HG03565 (cell line): ENCODE data around the gene INPP4B.

Experiments
- ATAC-seq: cut with Tn5 transposase; IDR thresholded peaks from one replicate; pipeline ENCODE4 v1.9.1; 2021; ENCODE audit warnings: mild to moderate bottlenecking, moderate library complexity; ENCODE audit not compliant: unreplicated experiment

INPP4B gene

DNA sequence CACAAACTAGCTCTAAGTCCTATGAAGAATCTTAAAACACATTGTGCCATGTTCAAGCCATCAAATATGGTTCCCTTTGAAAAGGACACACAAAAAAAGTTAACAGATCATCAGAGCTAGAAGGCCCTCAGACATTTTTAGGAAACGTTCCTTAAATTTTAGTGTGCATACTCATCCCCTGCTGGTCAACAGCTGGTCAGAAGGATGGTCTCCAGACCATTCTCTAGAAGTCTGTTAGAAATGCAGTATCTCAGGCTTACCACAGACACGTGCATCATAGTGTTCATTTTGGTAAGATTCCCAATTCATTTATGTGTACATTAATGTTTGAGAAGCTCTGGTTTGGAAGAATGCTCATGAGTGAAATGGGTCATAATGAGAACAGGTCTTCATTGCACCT, 523.1 kb downstream of the INPP4B start:
- ATAC-seq = no peak

GRCh38 chr4:142318280-142318679, 527.8 kb downstream of the INPP4B start:
- no peak for ATAC-seq

- ATAC-seq = no peak
Measured at GRCh38 chr4:142316913-142317312, 529.2 kb downstream of the INPP4B start.

GRCh38 chr4:142316025-142316424, 530.1 kb downstream of the INPP4B start:
- no peak for ATAC-seq

DNA sequence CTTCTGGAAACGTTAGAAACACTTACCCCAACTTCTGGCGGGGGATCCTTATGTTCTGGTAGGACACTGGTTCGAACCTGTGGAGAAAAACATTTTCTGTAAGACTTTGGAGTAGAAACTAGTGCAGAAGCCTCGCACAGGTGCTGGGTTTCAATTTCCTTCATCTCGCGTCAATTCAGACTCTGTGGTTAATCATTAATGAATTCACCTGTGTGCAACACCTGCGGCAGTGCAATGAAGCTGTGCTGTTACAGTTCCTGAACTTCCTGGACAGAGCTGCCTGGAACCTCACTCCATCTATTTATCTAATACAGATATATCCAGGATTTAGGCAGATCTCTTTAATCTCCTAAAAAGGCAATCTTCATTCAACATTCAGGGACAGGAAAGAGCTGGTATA, 531.4 kb downstream of the INPP4B start:
- no peak for ATAC-seq

DNA sequence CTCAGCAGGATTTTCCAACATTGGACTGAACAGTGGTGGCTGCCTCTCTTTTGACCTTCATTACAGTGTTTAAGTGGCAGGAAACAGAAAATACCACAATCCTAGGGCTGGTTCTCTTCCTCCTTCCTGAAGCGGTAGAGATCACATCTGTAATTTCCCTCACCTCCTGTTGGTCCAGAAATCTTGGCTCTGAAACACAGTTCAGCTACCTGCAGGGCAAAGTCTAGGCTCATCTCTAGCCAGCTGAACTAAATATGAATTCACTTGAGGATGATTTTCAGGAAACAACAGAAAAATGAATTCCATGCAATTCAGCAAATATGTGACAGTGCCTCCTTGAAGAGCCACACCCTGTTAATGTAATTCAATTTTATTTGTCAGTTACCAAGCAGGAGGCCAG, 531.9 kb downstream of the INPP4B start:
- no peak for ATAC-seq

- ATAC-seq = no peak
Measured at GRCh38 chr4:142312391-142312790, 533.7 kb downstream of the INPP4B start.

GRCh38 chr4:142311916-142312315, 534.2 kb downstream of the INPP4B start:
- ATAC-seq = no peak

DNA sequence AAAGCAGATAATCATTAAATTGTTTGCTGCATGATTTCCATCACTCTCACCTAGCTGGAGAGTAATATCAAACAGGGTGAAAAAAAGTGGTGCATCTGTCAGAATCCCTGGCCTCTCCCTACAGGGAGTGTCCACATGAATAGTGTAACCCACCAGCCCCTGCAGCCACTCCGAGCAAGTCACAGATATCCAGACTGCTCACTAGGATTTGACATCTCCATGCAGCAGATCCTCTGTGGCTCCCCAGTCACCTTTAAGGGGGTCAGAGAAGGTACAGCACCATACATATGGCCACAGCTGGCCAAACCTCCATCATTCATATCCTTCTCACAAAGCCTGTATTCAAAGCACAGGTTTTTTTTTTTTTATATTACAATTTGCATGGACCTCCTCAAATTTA, 536.3 kb downstream of the INPP4B start:
- ATAC-seq = no peak

- ATAC-seq = no peak
Measured at GRCh38 chr4:142307857-142308256, 538.2 kb downstream of the INPP4B start.

DNA sequence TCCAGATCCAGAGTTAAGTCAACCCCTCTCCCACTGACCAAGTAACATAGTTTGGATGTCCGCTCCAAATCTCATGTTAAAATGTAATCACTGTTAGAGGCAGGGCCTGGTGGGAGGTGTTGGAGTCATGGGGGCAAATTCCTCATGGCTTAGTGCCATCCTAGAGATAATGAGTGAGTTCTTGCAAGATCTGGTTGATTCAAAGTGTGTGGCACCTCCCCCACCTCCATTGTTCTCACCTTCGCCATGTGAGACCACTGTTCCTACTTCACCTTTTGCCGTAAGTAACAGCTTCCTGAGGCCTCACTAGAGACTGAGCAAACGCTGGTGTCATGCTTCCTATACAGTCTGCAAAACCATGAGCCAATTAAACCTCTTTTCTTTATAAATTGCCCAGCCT, 548.8 kb downstream of the INPP4B start:
- no peak for ATAC-seq

GRCh38 chr4:142293536-142293935, 552.6 kb downstream of the INPP4B start:
- no peak for ATAC-seq

- no peak for ATAC-seq
Measured at GRCh38 chr4:142292231-142292630, 553.9 kb downstream of the INPP4B start.

DNA sequence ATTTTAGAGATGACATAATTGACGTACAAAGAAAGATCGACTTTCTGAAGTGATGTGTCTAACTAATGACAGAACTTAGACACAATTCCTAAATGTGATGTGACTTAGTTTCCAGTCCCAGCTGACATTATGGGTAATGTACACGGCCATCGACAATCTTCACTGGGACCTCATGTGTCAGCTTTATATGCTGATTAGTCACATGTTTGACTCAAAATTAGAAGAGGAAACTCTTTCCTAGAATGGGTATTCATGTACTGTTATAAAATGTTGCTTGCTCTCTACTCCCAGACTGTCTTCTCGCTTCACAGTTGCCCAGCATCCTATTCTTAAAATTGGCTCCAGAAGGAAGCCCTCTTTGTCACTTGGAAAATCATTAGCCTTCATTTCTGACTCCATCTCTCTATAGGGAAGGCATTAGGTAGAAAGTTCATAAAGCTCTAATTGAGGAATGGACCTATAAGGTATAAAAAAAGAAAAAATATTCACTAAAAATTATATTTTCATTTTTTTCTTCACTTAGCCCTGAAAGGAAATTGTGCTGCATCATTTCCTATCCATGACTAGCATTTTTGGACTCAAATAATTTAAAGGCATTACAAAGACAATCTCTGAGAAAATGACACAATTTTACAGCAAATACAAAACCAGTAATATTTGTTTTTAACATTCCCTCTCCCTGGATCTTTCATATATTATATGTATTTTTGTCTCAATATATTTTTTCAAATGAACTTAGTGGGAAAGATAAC, 554.6 kb downstream of the INPP4B start:
- no peak for ATAC-seq

GRCh38 chr4:142287371-142287770, 558.7 kb downstream of the INPP4B start:
- ATAC-seq = no peak

- ATAC-seq = no peak
Measured at GRCh38 chr4:142285222-142285583, 560.9 kb downstream of the INPP4B start.

- no peak for ATAC-seq
Measured at GRCh38 chr4:142284402-142285221, 561.5 kb downstream of the INPP4B start.

GRCh38 chr4:142282870-142283431, 563.1 kb downstream of the INPP4B start:
- no peak for ATAC-seq

DNA sequence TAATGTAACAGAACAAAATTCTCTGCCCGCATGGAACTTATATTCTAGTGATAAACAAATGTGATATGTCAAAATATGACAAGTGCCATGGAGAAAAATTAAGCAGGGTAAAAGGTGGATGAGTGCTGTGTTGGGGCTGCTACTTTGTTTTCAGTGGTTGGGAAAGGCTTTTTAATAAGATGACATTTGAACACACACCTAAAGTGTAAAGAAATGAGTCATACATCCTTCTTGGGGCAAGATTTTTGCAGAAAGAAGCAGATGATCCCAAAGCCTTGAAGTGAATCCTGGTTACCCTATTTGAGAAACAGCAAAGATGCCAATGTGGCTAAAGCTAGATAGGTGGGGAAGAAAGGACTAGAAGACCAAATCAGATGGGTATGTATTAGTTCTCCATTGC, 564.1 kb downstream of the INPP4B start:
- no peak for ATAC-seq

- ATAC-seq = no peak
Measured at GRCh38 chr4:142278663-142279062, 567.4 kb downstream of the INPP4B start.

GRCh38 chr4:142278171-142278570, 567.9 kb downstream of the INPP4B start:
- ATAC-seq = no peak

- no peak for ATAC-seq
Measured at GRCh38 chr4:142274137-142274536, 572.0 kb downstream of the INPP4B start.
